Testis (tissue), 3 donors: ENCODE measurements around the gene HAGH. TPM values are rescaled to one million over a fixed set of nuclear protein-coding genes. Genes with fewer than 3 reads are reported as not detected.

ENCODE experiments used
- DNase-seq: peaks from one replicate; pipeline ENCODE4 v3.0.0-alpha.2; 2019
- H3K27ac ChIP-seq, 2 donors: fragments of 200-600 bp; sonication (generic); one replicate each; pipeline ENCODE4 v1.5.1; 2019
- H3K27me3 ChIP-seq: fragments of 200-600 bp; sonication (generic); one replicate; pipeline ENCODE4 v1.5.1; 2019
- H3K36me3 ChIP-seq: fragments of 200-600 bp; sonication (generic); one replicate; pipeline ENCODE4 v1.5.1; 2017; ENCODE audit warnings: low read depth; ENCODE audit errors: missing control alignments
- H3K4me1 ChIP-seq: fragments of 200-600 bp; sonication (generic); one replicate; pipeline ENCODE4 v1.5.1; 2019
- H3K4me3 ChIP-seq, 2 donors: fragments of 200-600 bp; sonication (generic); one replicate each; pipeline ENCODE4 v1.5.1; 2017 to 2019
- H3K9me3 ChIP-seq: fragments of 200-600 bp; sonication (generic); one replicate; pipeline ENCODE4 v1.5.1; 2017
- POLR2A ChIP-seq: fragments of 450-650 bp; IDR thresholded peaks from one replicate; pipeline ENCODE4 v1.6.1; 2017; ENCODE audit warnings: antibody characterized with exemption, mild to moderate bottlenecking, moderate library complexity
- WGBS, 2 donors: methylation state at CpG; one replicate each; pipeline ENCODE4 v1.1.5; 2018; 5-methylcytosine and 5-hydroxymethylcytosine counted together
- intact Hi-C: fragments of 100-400 bp; cut with DNase I; formaldehyde crosslinking; loops from one replicate; pipeline ENCODE4 v1.15.1; 2023; ENCODE audit warnings: low total_unique reads
- polyA plus RNA-seq: library from polyadenylated mRNA; stranded (reverse); fragments of 350-450 nt; fragmentation: Illumina TruSeq; extraction: RNeasy Lipid Tissue Mini Kit (QIAGEN cat#74804); gene quantifications from one replicate; pipeline ENCODE4 v1.2.3, GENCODE V29; 2014; ENCODE audit warnings: low read depth, low replicate concordance; ENCODE audit not compliant: insufficient read depth
- total RNA-seq, 2 donors: library from RNA; depleted of rRNA; stranded (reverse); fragments of >200 nt; gene quantifications; one replicate each; pipeline ENCODE4 v1.2.3, GENCODE V29; 2016
- TF ChIP-seq, protein P1 (sequence below), 3 experiments: fragments of 450-650 bp in 2 of 3; fragments of 200-600 bp in 1 of 3; sonication (generic) in 1 of 3; IDR thresholded peaks; one replicate each; pipeline ENCODE4 v1.5.1; 2016 to 2019; ENCODE audit warnings: antibody characterized with exemption in 3 of 3, mild to moderate bottlenecking in 2 of 3, moderate library complexity in 1 of 3

Gene HAGH
- total and polyA plus RNA-seq, 3 donors from 2014 or later: 163 to 266 (median 176) TPM

- WGBS, 2 donors: 49 to 51% methylated on average over 8 of the region's 8 CpGs
- Histone ChIP-seq H3K27ac (no peak overlapping the region), H3K4me3 (no peak overlapping the region), H3K9me3 (no peaks in the 10 kb centered on the region), H3K36me3 (no peaks in the 10 kb centered on the region), H3K27me3 (no peaks in the 10 kb centered on the region), H3K4me1 (no peaks in the 10 kb centered on the region)
- intact Hi-C loops: no loop called here
- TF ChIP-seq POLR2A: no peak
- TF ChIP-seq, protein P1, sequence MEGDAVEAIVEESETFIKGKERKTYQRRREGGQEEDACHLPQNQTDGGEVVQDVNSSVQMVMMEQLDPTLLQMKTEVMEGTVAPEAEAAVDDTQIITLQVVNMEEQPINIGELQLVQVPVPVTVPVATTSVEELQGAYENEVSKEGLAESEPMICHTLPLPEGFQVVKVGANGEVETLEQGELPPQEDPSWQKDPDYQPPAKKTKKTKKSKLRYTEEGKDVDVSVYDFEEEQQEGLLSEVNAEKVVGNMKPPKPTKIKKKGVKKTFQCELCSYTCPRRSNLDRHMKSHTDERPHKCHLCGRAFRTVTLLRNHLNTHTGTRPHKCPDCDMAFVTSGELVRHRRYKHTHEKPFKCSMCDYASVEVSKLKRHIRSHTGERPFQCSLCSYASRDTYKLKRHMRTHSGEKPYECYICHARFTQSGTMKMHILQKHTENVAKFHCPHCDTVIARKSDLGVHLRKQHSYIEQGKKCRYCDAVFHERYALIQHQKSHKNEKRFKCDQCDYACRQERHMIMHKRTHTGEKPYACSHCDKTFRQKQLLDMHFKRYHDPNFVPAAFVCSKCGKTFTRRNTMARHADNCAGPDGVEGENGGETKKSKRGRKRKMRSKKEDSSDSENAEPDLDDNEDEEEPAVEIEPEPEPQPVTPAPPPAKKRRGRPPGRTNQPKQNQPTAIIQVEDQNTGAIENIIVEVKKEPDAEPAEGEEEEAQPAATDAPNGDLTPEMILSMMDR (IDR thresholded peaks at IDR 0.05): no peak
- DNase-seq: no peak
These were observed 33.0 kb upstream of the HAGH start for GRCh38 chr16:1859650-1860049.

DNA sequence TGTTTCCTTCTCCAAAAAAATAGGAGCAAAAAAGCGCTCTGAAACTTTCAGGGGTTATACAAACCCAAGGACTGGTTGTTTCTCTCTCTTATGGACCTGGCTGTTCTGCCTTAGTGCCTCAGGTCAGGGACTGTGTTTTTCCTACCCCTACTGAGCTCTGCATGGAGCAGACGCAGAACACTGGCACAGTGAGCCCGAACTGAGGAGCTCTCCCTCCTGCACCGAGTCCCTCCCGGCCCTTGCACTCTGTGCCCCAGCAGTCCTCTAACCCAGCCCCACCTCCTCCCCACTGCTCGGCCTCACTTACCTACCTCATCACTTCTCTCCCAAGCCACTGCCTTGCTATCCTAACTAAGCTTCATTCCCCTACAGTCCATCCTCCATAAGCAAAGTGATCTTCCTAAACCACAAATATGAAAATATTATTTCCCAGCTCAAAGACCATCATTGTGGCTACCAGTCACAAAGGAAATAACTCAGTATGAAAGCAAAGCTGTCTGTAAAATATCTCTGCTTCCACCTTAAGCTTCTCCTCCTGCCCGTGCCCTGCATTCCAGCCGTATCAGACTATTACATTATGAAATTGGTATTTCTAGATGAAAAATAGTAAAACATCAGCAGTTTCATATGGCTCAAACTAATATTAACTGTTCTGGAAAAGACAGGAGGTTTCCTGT, 31.7 kb upstream of the HAGH start:
- intact Hi-C loops: no loop called here
- no peaks in the 10 kb centered on the region for H3K4me1 ChIP-seq
- H3K27ac ChIP-seq: no peak overlapping the region
- no peaks in the 10 kb centered on the region for H3K9me3 ChIP-seq
- no peak for DNase-seq
- no peaks in the 10 kb centered on the region for H3K27me3 ChIP-seq
- WGBS, 2 donors: 17 to 32% methylated on average over 8 of the region's 8 CpGs
- H3K36me3 ChIP-seq: no peaks in the 10 kb centered on the region
- TF ChIP-seq POLR2A: no peak
- H3K4me3 ChIP-seq: no peak overlapping the region

GRCh38 chr16:1857433-1858097, 30.9 kb upstream of the HAGH start:
- TF ChIP-seq POLR2A: no peak

GRCh38 chr16:1851793-1852192, 25.2 kb upstream of the HAGH start:
- no peak for DNase-seq
- Histone ChIP-seq H3K9me3 (no peaks in the 10 kb centered on the region), H3K27ac (no peak overlapping the region), H3K4me1 (no peaks in the 10 kb centered on the region), H3K27me3 (no peaks in the 10 kb centered on the region), H3K36me3 (no peaks in the 10 kb centered on the region), H3K4me3 (no peak overlapping the region)
- WGBS, 2 donors: 68 to 79% methylated on average over 4 of the region's 4 CpGs
- intact Hi-C loops: no loop called here
- TF ChIP-seq, protein P1 (IDR thresholded peaks at IDR 0.05): no peak
- no peak for TF ChIP-seq POLR2A

More at GRCh38 chr16:1857433-1858097, 30.9 kb upstream of the HAGH start:
- no peak overlapping the region for H3K4me3 ChIP-seq
- no peaks in the 10 kb centered on the region for H3K4me1 ChIP-seq
- no peaks in the 10 kb centered on the region for H3K36me3 ChIP-seq
- DNase-seq: no peak
- WGBS, 2 donors: 21 to 36% methylated on average over 5 of the region's 5 CpGs
- H3K27ac ChIP-seq: no peak overlapping the region
- intact Hi-C loops: no loop called here
- no peaks in the 10 kb centered on the region for H3K27me3 ChIP-seq
- H3K9me3 ChIP-seq: no peaks in the 10 kb centered on the region

GRCh38 chr16:1850981-1851380, 24.4 kb upstream of the HAGH start:
- no peak overlapping the region for H3K27ac ChIP-seq
- H3K36me3 ChIP-seq: no peaks in the 10 kb centered on the region
- intact Hi-C loops: no loop called here

More at GRCh38 chr16:1850981-1851380, 24.4 kb upstream of the HAGH start:
- DNase-seq: no peak
- WGBS, 2 donors: 67 to 71% methylated on average over 7 of the region's 7 CpGs
- H3K27me3 ChIP-seq: no peaks in the 10 kb centered on the region
- no peaks in the 10 kb centered on the region for H3K4me1 ChIP-seq
- H3K4me3 ChIP-seq: no peak overlapping the region
- TF ChIP-seq, protein P1 (IDR thresholded peaks at IDR 0.05): no peak
- TF ChIP-seq POLR2A: no peak
- H3K9me3 ChIP-seq: no peaks in the 10 kb centered on the region
